SK-N-SH (cell line): ENCODE measurements around the gene URAD. TPM values are rescaled to one million over a fixed set of nuclear protein-coding genes. Genes with fewer than 3 reads are reported as not detected.

Experiments used
- CTCF ChIA-PET: fragments of 300-600, 350-600 bp; formaldehyde crosslinking; extraction: SDS; loops from one replicate; lab custom pipeline; 2021; lab: Yijun Ruan, JAX
- POLR2A ChIA-PET: fragments of 350-600 bp; sonication (Branson Sonifier 250); formaldehyde crosslinking; extraction: SDS; loops from one replicate; lab custom pipeline; 2020; ENCODE audit warnings: antibody characterized with exemption, inconsistent platforms; lab: Yijun Ruan, JAX
- DNase-seq: peaks from one replicate; pipeline ENCODE4 v3.0.0; 2012
- H2AFZ ChIP-seq: fragments of 200-600 bp; sonication (generic); 2 replicates; pipeline ENCODE4 v1.8.1; 2016; ENCODE audit warnings: antibody characterized with exemption, mild to moderate bottlenecking, low read depth
- H3F3A ChIP-seq: fragments of 200-600 bp; sonication (generic); replicated peaks from 2 replicates; pipeline ENCODE3; 2016; ENCODE audit warnings: antibody characterized with exemption, mild to moderate bottlenecking; ENCODE audit not compliant: insufficient read depth
- H3K27ac ChIP-seq, 2 experiments: fragments of 200-500 bp in 1 of 2; fragments of 200-600 bp in 1 of 2; sonication (Bioruptor generic) in 1 of 2; sonication (generic), shearing (Covaris generic) in 1 of 2; 2 replicates each; pipeline versions ENCODE4 v1.5.1 to v1.6.1; 2014 to 2016; ENCODE audit warnings: low read depth in 2 of 2, inconsistent platforms in 1 of 2, low read length in 1 of 2, mild to moderate bottlenecking in 1 of 2, mixed read lengths in 1 of 2
- H3K27me3 ChIP-seq: fragments of 200-600 bp; sonication (generic), shearing (Covaris generic); 2 replicates; pipeline ENCODE4 v1.6.1; 2016; ENCODE audit warnings: mixed run types; ENCODE audit not compliant: insufficient read depth
- H3K36me3 ChIP-seq, 2 experiments: fragments of 200-500 bp in 1 of 2; fragments of 200-600 bp in 1 of 2; sonication (Bioruptor generic) in 1 of 2; sonication (generic) in 1 of 2; replicated peaks in 1 of 2; 2 replicates each; pipeline versions ENCODE3 to v1.5.1; 2014 to 2016; ENCODE audit warnings: low read length in 1 of 2, mild to moderate bottlenecking in 1 of 2; ENCODE audit not compliant: insufficient read depth in 2 of 2, control insufficient read depth in 1 of 2
- H3K4me1 ChIP-seq, 2 experiments: fragments of 200-500 bp in 1 of 2; fragments of 200-600 bp in 1 of 2; sonication (Bioruptor generic) in 1 of 2; sonication (generic), shearing (Covaris generic) in 1 of 2; 2 replicates each; pipeline versions ENCODE4 v1.5.1 to v1.6.1; 2014 to 2016; ENCODE audit warnings: low read depth in 1 of 2, low read length in 1 of 2, mixed run types in 1 of 2; ENCODE audit not compliant: insufficient read depth in 2 of 2, control insufficient read depth in 1 of 2
- H3K4me2 ChIP-seq: fragments of 200-600 bp; sonication (generic), shearing (Covaris generic); 2 replicates; pipeline ENCODE4 v1.6.1; 2017; ENCODE audit warnings: mixed run types
- H3K4me3 ChIP-seq, 2 experiments: fragments of 200-500 bp in 1 of 2; fragments of 200-600 bp in 1 of 2; sonication (Bioruptor generic) in 1 of 2; sonication (generic), shearing (Covaris generic) in 1 of 2; 2 replicates each; pipeline versions ENCODE4 v1.5.1 to v1.8.1; 2014 to 2016; ENCODE audit warnings: low read depth in 2 of 2, inconsistent platforms in 1 of 2, low read length in 1 of 2, mild to moderate bottlenecking in 1 of 2, mixed read lengths in 1 of 2, moderate library complexity in 1 of 2
- H3K79me2 ChIP-seq: fragments of 200-600 bp; sonication (generic); 2 replicates; pipeline ENCODE4 v1.8.1; 2017; ENCODE audit warnings: mild to moderate bottlenecking; ENCODE audit not compliant: insufficient read depth
- H3K9ac ChIP-seq: fragments of 200-600 bp; sonication (generic); 2 replicates; pipeline ENCODE4 v1.6.1; 2017; ENCODE audit warnings: mixed run types
- H3K9me2 ChIP-seq: fragments of 200-600 bp; sonication (generic); 2 replicates; pipeline ENCODE4 v1.6.1; 2017; ENCODE audit warnings: mixed run types
- H3K9me3 ChIP-seq: fragments of 200-600 bp; sonication (generic); 2 replicates; pipeline ENCODE4 v1.6.1; 2017; ENCODE audit warnings: mixed run types, mild to moderate bottlenecking, moderate library complexity
- H4K20me1 ChIP-seq: fragments of 200-600 bp; sonication (generic); 2 replicates; pipeline ENCODE4 v1.6.1; 2017; ENCODE audit warnings: mild to moderate bottlenecking, mixed run types; ENCODE audit not compliant: insufficient read depth
- EP300 ChIP-seq, 2 experiments: IDR thresholded peaks; 2 replicates each; pipeline versions ENCODE4 v1.4.0 to v1.6.1; 2012; ENCODE audit warnings: borderline replicate concordance in 1 of 2, low read depth in 1 of 2, low read length in 1 of 2
- FOSL2 ChIP-seq: IDR thresholded peaks from 2 replicates; pipeline ENCODE4 v1.4.0; 2012; ENCODE audit warnings: low read depth, mild to moderate bottlenecking, moderate library complexity, borderline replicate concordance
- GABPA ChIP-seq: IDR thresholded peaks from 2 replicates; pipeline ENCODE4 v1.4.0; 2012; ENCODE audit warnings: low read depth, mild to moderate bottlenecking
- GATA2 ChIP-seq: sonication (generic); formaldehyde crosslinking; IDR thresholded peaks from 2 replicates; pipeline ENCODE4 v1.5.0; 2020; ENCODE audit warnings: mild to moderate bottlenecking, missing genetic modification reagents
- IRF3 ChIP-seq: fragments of 150-350 bp; IDR thresholded peaks from 2 replicates; pipeline ENCODE4 v1.6.1; 2016; ENCODE audit warnings: mild to moderate bottlenecking, low read depth, low read length
- MEF2A ChIP-seq: IDR thresholded peaks from 2 replicates; pipeline ENCODE4 v1.4.0; 2012; ENCODE audit warnings: low read depth, borderline replicate concordance
- MXI1 ChIP-seq: IDR thresholded peaks from 2 replicates; pipeline ENCODE4 v1.6.1; 2012; ENCODE audit warnings: mild to moderate bottlenecking, low read depth, low read length, improper control_type of control experiment
- REST ChIP-seq: IDR thresholded peaks from 2 replicates; pipeline ENCODE4 v1.6.1; 2012; ENCODE audit warnings: mild to moderate bottlenecking, low read depth, low read length, moderate library complexity
- SIN3A ChIP-seq: IDR thresholded peaks from 2 replicates; pipeline ENCODE4 v1.6.1; 2012; ENCODE audit warnings: low read depth, mild to moderate bottlenecking, low read length, moderate library complexity, borderline replicate concordance
- TCF12 ChIP-seq: IDR thresholded peaks from 2 replicates; pipeline ENCODE4 v1.4.0; 2012
- WGBS: methylation state at CpG from one replicate; pipeline ENCODE4 v1.1.6; 2017; ENCODE audit warnings: low lambda C conversion rate; 5-methylcytosine and 5-hydroxymethylcytosine counted together
- polyA plus RNA-seq, 3 experiments: library from polyadenylated mRNA; depleted of rRNA; stranded (reverse); fragments of >200 nt; gene quantifications; 2 replicates each; pipeline ENCODE4 v1.2.3, GENCODE V29; 2012
- TF ChIP-seq, protein P1 (sequence below): IDR thresholded peaks from 2 replicates; pipeline ENCODE4; 2012
- TF ChIP-seq, protein P2 (sequence below): IDR thresholded peaks from 2 replicates; pipeline ENCODE4 v1.4.0; 2012; ENCODE audit warnings: low read depth
- TF ChIP-seq, protein P3 (sequence below): IDR thresholded peaks from 2 replicates; pipeline ENCODE4 v1.4.0; 2012; ENCODE audit warnings: low read depth, borderline replicate concordance
- TF ChIP-seq, protein P4 (sequence below): fragments of 150-350 bp; IDR thresholded peaks from 2 replicates; pipeline ENCODE4 v1.6.1; 2017; ENCODE audit warnings: antibody characterized with exemption, low read length, low read depth, borderline replicate concordance

The URAD gene
- polyA plus RNA-seq, 1 of the 3 experiments (the other 2 are of a cell fraction): not detected

DNA sequence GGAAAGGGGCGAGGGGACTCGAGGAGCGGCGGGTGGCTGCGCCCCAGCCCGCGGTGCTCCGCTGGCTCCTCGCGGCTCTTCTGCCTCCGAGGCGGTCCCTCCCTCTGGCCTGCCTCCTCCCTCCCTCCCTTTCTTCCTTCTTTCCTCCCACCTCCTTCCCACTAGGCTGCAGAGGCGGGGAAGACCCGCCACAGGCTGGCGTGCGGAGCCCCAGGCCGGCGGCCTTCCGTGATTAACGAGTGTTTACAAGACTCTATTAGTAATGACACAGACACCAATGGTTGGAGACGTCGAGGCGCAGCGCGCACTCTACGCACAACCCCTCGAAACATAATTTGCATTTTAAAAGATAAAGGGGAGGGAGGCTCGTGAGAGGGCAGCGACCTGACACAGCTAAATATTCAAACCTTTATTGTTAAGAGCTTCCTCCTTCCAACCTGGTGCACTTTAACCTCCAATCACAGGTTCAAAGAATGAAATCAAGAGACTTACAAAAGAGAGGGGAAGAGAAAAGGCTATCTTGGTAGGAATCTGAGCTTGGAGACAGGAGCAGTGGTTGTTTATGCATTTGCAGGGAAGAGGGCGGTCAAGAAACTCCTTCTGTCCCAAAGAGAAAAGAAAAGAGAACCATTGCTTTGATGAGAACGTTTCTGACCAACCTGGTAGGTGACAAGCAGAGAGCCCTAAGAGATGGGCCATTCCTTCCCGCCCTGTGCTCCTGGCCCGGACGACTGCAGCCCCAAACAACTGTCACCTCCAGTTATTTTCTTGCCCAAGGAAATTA is 19.2 kb downstream of the URAD start, which contains the start of gene CDX2:
Gene CDX2, minus strand, starts transcription at position 234 of the 784 bp plus-strand sequence. CDS start 309 bp downstream, outside the sequence.
- Histone ChIP-seq H3K4me1 (no peaks in the 10 kb centered on the region), H3K4me3 (no peak within 1 kb of the TSS), H3K27ac (no peak within 1 kb of the TSS), H3K9me3 (no peaks in the 10 kb centered on the region), H3F3A (no peaks in the 10 kb centered on the region), H2AFZ (no peak within 1 kb of the TSS), H3K36me3 (no peaks in the 10 kb centered on the region), H3K9me2 (no peaks in the 10 kb centered on the region), H4K20me1 (no peaks in the 10 kb centered on the region), H3K4me2 (no peak within 1 kb of the TSS), H3K79me2 (no peaks in the 10 kb centered on the region), H3K27me3 (peaks cover 99% of the 10 kb centered on the region), H3K9ac (no peak within 1 kb of the TSS)
- 10% methylated on average over 24 of the region's 34 CpGs for WGBS
- TF ChIP-seq GATA2 (CRISPR knock-in tag) (no peak), FOSL2 (no peak), TCF12 (no peak), REST (no peak), SIN3A (no peak), GABPA (no peak), EP300 (IDR thresholded peaks at IDR 0.05; ENCODE audit: borderline replicate concordance in 1 of 2, low read depth in 1 of 2, low read length in 1 of 2) (no peak), MEF2A (no peak), MXI1 (no peak), IRF3 (no peak)
- TF ChIP-seq, protein P1, sequence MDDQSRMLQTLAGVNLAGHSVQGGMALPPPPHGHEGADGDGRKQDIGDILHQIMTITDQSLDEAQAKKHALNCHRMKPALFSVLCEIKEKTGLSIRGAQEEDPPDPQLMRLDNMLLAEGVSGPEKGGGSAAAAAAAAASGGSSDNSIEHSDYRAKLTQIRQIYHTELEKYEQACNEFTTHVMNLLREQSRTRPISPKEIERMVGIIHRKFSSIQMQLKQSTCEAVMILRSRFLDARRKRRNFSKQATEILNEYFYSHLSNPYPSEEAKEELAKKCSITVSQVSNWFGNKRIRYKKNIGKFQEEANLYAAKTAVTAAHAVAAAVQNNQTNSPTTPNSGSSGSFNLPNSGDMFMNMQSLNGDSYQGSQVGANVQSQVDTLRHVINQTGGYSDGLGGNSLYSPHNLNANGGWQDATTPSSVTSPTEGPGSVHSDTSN: no peak
- TF ChIP-seq, protein P2, sequence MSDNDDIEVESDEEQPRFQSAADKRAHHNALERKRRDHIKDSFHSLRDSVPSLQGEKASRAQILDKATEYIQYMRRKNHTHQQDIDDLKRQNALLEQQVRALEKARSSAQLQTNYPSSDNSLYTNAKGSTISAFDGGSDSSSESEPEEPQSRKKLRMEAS: no peak
- TF ChIP-seq, protein P3, sequence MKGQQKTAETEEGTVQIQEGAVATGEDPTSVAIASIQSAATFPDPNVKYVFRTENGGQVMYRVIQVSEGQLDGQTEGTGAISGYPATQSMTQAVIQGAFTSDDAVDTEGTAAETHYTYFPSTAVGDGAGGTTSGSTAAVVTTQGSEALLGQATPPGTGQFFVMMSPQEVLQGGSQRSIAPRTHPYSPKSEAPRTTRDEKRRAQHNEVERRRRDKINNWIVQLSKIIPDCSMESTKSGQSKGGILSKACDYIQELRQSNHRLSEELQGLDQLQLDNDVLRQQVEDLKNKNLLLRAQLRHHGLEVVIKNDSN: no peak
- TF ChIP-seq, protein P4, sequence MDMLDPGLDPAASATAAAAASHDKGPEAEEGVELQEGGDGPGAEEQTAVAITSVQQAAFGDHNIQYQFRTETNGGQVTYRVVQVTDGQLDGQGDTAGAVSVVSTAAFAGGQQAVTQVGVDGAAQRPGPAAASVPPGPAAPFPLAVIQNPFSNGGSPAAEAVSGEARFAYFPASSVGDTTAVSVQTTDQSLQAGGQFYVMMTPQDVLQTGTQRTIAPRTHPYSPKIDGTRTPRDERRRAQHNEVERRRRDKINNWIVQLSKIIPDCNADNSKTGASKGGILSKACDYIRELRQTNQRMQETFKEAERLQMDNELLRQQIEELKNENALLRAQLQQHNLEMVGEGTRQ: no peak
- peak; percentile 22 for DNase-seq
- ChIA-PET CTCF (interaction anchor here (0.9 to 2.5 kb wide), 5 partner anchors 15 to 607 kb away, joined by 3 to 8 read pairs (median 6); no protein-coding TSS in a partner anchor), POLR2A (no interaction called here)
